Left lung (tissue), 10 donors: ENCODE data around the gene PPIL3. TPM values are rescaled to one million over a fixed set of nuclear protein-coding genes. Genes with fewer than 3 reads are reported as not detected.

Experiments used
- ATAC-seq: fragments of 200-7000 bp; cut with Tn5 transposase; one replicate; pipeline ENCODE4 v1.9.1; 2020; ENCODE audit warnings: moderate library complexity
- DNase-seq, 4 donors: peaks; one replicate each; pipeline ENCODE4 v3.0.0-alpha.2; 2013 to 2020
- H3K27ac ChIP-seq, 2 donors: fragments of 200-600 bp; sonication (generic) in 1 of 2; one replicate each; pipeline versions ENCODE4 v1.5.0 to v1.8.0; 2020 to 2021
- H3K27me3 ChIP-seq, 2 donors: fragments of 200-600 bp; sonication (generic) in 1 of 2; one replicate each; pipeline versions ENCODE4 v1.5.0 to v1.8.0; 2020 to 2021
- H3K36me3 ChIP-seq, 2 donors: fragments of 200-600 bp; sonication (generic) in 1 of 2; one replicate each; pipeline versions ENCODE4 v1.5.0 to v1.8.0; 2020 to 2021
- H3K4me1 ChIP-seq, 2 donors: fragments of 200-600 bp; one replicate each; pipeline ENCODE4 v1.8.0; 2021
- H3K4me3 ChIP-seq, 2 donors: fragments of 200-600 bp; sonication (generic) in 1 of 2; one replicate each; pipeline versions ENCODE4 v1.5.0 to v1.8.0; 2020 to 2021; ENCODE audit warnings: mild to moderate bottlenecking in 1 of 2
- H3K9me3 ChIP-seq, 2 donors: fragments of 200-600 bp; sonication (generic) in 1 of 2; one replicate each; pipeline versions ENCODE4 v1.5.0 to v1.8.0; 2020 to 2021
- CTCF ChIP-seq, 2 donors: fragments of 200-600 bp; sonication (generic) in 1 of 2; IDR thresholded peaks; one replicate each; pipeline versions ENCODE4 v1.5.0 to v1.8.0; 2021; ENCODE audit warnings: antibody characterized with exemption in 2 of 2
- intact Hi-C, 2 donors: fragments of 100-400 bp; cut with DNase I; formaldehyde crosslinking; loops; one replicate each; pipeline versions ENCODE4 v1.11.2 to v1.14.2; 2022
- polyA plus RNA-seq, 6 donors: library from polyadenylated mRNA; unstranded; fragments of 120-200 nt; gene quantifications; one replicate each; pipeline ENCODE4 v1.2.1, GENCODE V29; 2013; ENCODE audit not compliant: insufficient read length in 6 of 6
- total RNA-seq, 2 donors: library from RNA; stranded (reverse); fragmentation: NEBNext Ultra II Directional; extraction: Animal tissue kit (Norgen Biotek cat#: 25700); gene quantifications; one replicate each; pipeline ENCODE4 v1.2.1, GENCODE V29; 2021
- donor health status: DM: no; HTN: yes; CAD: no.
- donor health status: DM: no; HTN: no; CAD: no.

Gene PPIL3
- total and polyA plus RNA-seq, 8 donors = 26.0 to 100 (median 83.6) TPM

GRCh38 chr2:200828104-200828503 lies 60.8 kb downstream of the PPIL3 start:
- no peaks in the 10 kb centered on the region for H3K4me1 ChIP-seq
- H3K27me3 ChIP-seq = no peaks in the 10 kb centered on the region
- intact Hi-C loops = no loop called here
- DNase-seq (no peak), ATAC-seq (no peak)
- peaks cover 0 to 17% of the 10 kb centered on the region in 2 donors for H3K36me3 ChIP-seq
- H3K27ac ChIP-seq = no peak overlapping the region
- H3K9me3 ChIP-seq = no peaks in the 10 kb centered on the region
- no peak for TF ChIP-seq CTCF (IDR thresholded peaks at IDR 0.05)
- no peak overlapping the region for H3K4me3 ChIP-seq

- Histone ChIP-seq H3K27me3 (no peaks in the 10 kb centered on the region), H3K36me3 (peaks cover 2 to 70% of the 10 kb centered on the region in 2 donors), H3K27ac (no peak overlapping the region), H3K9me3 (no peaks in the 10 kb centered on the region), H3K4me3 (no peak overlapping the region), H3K4me1 (peaks cover 0 to 7% of the 10 kb centered on the region in 2 donors)
- intact Hi-C loops = no loop called here
- TF ChIP-seq CTCF (IDR thresholded peaks at IDR 0.05) = no peak
- ATAC-seq = no peak
- no peak for DNase-seq
These were observed 67.1 kb downstream of the PPIL3 start for GRCh38 chr2:200821686-200822245.

Other genes with a start within 250 kb of the PPIL3 start
- 100 to 1,000 TPM; 211 TPM for gene BZW1, start 77.2 kb downstream of the PPIL3 start, total RNA-seq
- gene BZW1, start 77.2 kb downstream of the PPIL3 start, polyA plus RNA-seq = 100 to 1,000 TPM; 207 to 255 (median 230) TPM
- 10 to 100 TPM; 75.9 to 91.2 TPM for gene CLK1, start 24.4 kb downstream of the PPIL3 start, total RNA-seq
- gene CLK1, start 24.4 kb downstream of the PPIL3 start, polyA plus RNA-seq = 100 to 1,000 TPM; 280 to 423 (median 328) TPM
- gene NIF3L1, start 294 bp upstream of the PPIL3 start, total RNA-seq = 10 to 100 TPM; 18.4 to 26.2 TPM
- 10 to 100 TPM; 29.8 to 37.1 (median 33.2) TPM for gene NIF3L1, start 294 bp upstream of the PPIL3 start, polyA plus RNA-seq
- 10 to 100 TPM; 25.6 to 35.0 TPM for gene ORC2, start 74.6 kb upstream of the PPIL3 start, total RNA-seq
- gene ORC2, start 74.6 kb upstream of the PPIL3 start, polyA plus RNA-seq = 10 to 100 TPM; 32.2 to 46.1 (median 39.4) TPM
- gene HYCC2, start 182.6 kb upstream of the PPIL3 start, total RNA-seq = 10 to 100 TPM; 24.2 to 37.9 TPM
- gene HYCC2, start 182.6 kb upstream of the PPIL3 start, polyA plus RNA-seq = 10 to 100 TPM; 13.4 to 15.7 (median 14.8) TPM
- gene NDUFB3, start 182.9 kb upstream of the PPIL3 start, total RNA-seq = 10 to 100 TPM; 92.1 to 92.9 TPM
- 10 to 100 TPM; 58.2 to 69.3 (median 64.3) TPM for gene NDUFB3, start 182.9 kb upstream of the PPIL3 start, polyA plus RNA-seq
- 100 to 1,000 TPM; 278 to 327 TPM for gene CFLAR, start 227.1 kb upstream of the PPIL3 start, total RNA-seq
- gene CFLAR, start 227.1 kb upstream of the PPIL3 start, polyA plus RNA-seq = 100 to 1,000 TPM in 4 of 6 donors, 10 to 100 TPM in 2; 93.3 to 103 (median 101) TPM